IgD-negative memory B cell (primary cell): ENCODE data around the gene VEGFB. TPM values are rescaled to one million over a fixed set of nuclear protein-coding genes. Genes with fewer than 3 reads are reported as not detected.

Source experiments
- H3K27ac Mint-ChIP-seq, 3 donors: one replicate each; pipeline ENCODE4 v1.8.0; 2020 to 2022; ENCODE audit warnings: mild to moderate bottlenecking in 3 of 3, mixed read lengths in 3 of 3, moderate library complexity in 1 of 3
- H3K27me3 Mint-ChIP-seq: one replicate; pipeline ENCODE4 v1.8.0; 2021; ENCODE audit warnings: mixed read lengths
- H3K36me3 Mint-ChIP-seq: one replicate; pipeline ENCODE4 v1.8.0; 2020; ENCODE audit warnings: mild to moderate bottlenecking, mixed read lengths
- H3K4me1 Mint-ChIP-seq, 3 donors: one replicate each; pipeline ENCODE4 v1.8.0; 2020 to 2022; ENCODE audit warnings: mixed read lengths in 3 of 3, mild to moderate bottlenecking in 1 of 3
- H3K4me3 Mint-ChIP-seq, 4 donors: one replicate each; pipeline ENCODE4 v1.8.0; 2020 to 2022; ENCODE audit warnings: mild to moderate bottlenecking in 4 of 4, mixed read lengths in 4 of 4, moderate library complexity in 3 of 4
- H3K9me3 Mint-ChIP-seq, 3 donors: one replicate each; pipeline ENCODE4 v1.8.0; 2020 to 2021; ENCODE audit warnings: mixed read lengths in 3 of 3, mild to moderate bottlenecking in 1 of 3
- polyA plus RNA-seq: library from polyadenylated mRNA; unstranded; fragments of 300-500 nt; fragmentation: Illumina TruSeq; gene quantifications from one replicate; pipeline ENCODE4 v1.2.3, GENCODE V29; 2021

The VEGFB gene
- polyA plus RNA-seq, 1 donor from 2014 or later: 34.8 TPM

- peaks cover 2% of the 10 kb centered on the region for H3K36me3 Mint-ChIP-seq
- no peaks in the 10 kb centered on the region for H3K27me3 Mint-ChIP-seq
- H3K4me1 Mint-ChIP-seq: peaks cover 0 to 9% (median 7%) of the 10 kb centered on the region in 3 donors
- H3K27ac Mint-ChIP-seq: no peak overlapping the region
- H3K4me3 Mint-ChIP-seq: peak overlapping the region in 1 of 4 donors; percentile 43
- H3K9me3 Mint-ChIP-seq: no peaks in the 10 kb centered on the region
Measured at GRCh38 chr11:64263021-64263946, 28.9 kb downstream of the VEGFB start.

- Mint-ChIP-seq H3K36me3 (peaks cover 2% of the 10 kb centered on the region), H3K27ac (no peak overlapping the region), H3K27me3 (no peaks in the 10 kb centered on the region), H3K4me3 (no peak overlapping the region), H3K4me1 (peaks cover 3 to 12% (median 10%) of the 10 kb centered on the region in 3 donors), H3K9me3 (no peaks in the 10 kb centered on the region)
Measured at GRCh38 chr11:64263947-64264317, 29.5 kb downstream of the VEGFB start.

- H3K36me3 Mint-ChIP-seq: peaks cover 3% of the 10 kb centered on the region
- H3K4me3 Mint-ChIP-seq: no peak overlapping the region
- H3K9me3 Mint-ChIP-seq: no peaks in the 10 kb centered on the region
- no peak overlapping the region for H3K27ac Mint-ChIP-seq
- H3K4me1 Mint-ChIP-seq: peaks cover 7 to 14% (median 9%) of the 10 kb centered on the region in 3 donors
- H3K27me3 Mint-ChIP-seq: no peaks in the 10 kb centered on the region
Measured at GRCh38 chr11:64264371-64264852, 30.0 kb downstream of the VEGFB start.

- peak overlapping the region in 1 of 3 donors; percentile 32 for H3K27ac Mint-ChIP-seq
- no peaks in the 10 kb centered on the region for H3K27me3 Mint-ChIP-seq
- peaks cover 3% of the 10 kb centered on the region for H3K36me3 Mint-ChIP-seq
- H3K9me3 Mint-ChIP-seq: no peaks in the 10 kb centered on the region
- H3K4me1 Mint-ChIP-seq: peaks cover 9 to 13% (median 12%) of the 10 kb centered on the region in 3 donors
- H3K4me3 Mint-ChIP-seq: peak overlapping the region in 2 of 4 donors; percentile 25 to 43
Measured at GRCh38 chr11:64265176-64266160, 31.1 kb downstream of the VEGFB start.

- H3K4me3 Mint-ChIP-seq: peak overlapping the region in 2 of 4 donors; percentile 43 to 84
Measured at GRCh38 chr11:64266339-64266738, 32.0 kb downstream of the VEGFB start.

GRCh38 chr11:64267207-64267945, 33.0 kb downstream of the VEGFB start:
- H3K27me3 Mint-ChIP-seq: no peaks in the 10 kb centered on the region
- H3K36me3 Mint-ChIP-seq: peaks cover 3% of the 10 kb centered on the region
- H3K9me3 Mint-ChIP-seq: no peaks in the 10 kb centered on the region
- peaks cover 13% of the 10 kb centered on the region in 3 donors for H3K4me1 Mint-ChIP-seq
- peak overlapping the region in 1 of 4 donors; percentile 98 for H3K4me3 Mint-ChIP-seq
- H3K27ac Mint-ChIP-seq: peak overlapping the region in 2 of 3 donors; percentile 62 to 99

More at GRCh38 chr11:64266339-64266738, 32.0 kb downstream of the VEGFB start:
- Mint-ChIP-seq H3K4me1 (peaks cover 9 to 13% (median 12%) of the 10 kb centered on the region in 3 donors), H3K27me3 (no peaks in the 10 kb centered on the region), H3K27ac (peak overlapping the region in 1 of 3 donors; percentile 45), H3K9me3 (no peaks in the 10 kb centered on the region), H3K36me3 (peaks cover 3% of the 10 kb centered on the region)

- Mint-ChIP-seq H3K4me3 (peak overlapping the region; percentile 98 to 100 (median 98)), H3K36me3 (peaks cover 1% of the 10 kb centered on the region), H3K9me3 (no peaks in the 10 kb centered on the region), H3K27ac (peak overlapping the region in 2 of 3 donors; percentile 99), H3K27me3 (no peaks in the 10 kb centered on the region), H3K4me1 (peaks cover 13 to 16% (median 13%) of the 10 kb centered on the region in 3 donors)
Measured at GRCh38 chr11:64268025-64268892, 33.9 kb downstream of the VEGFB start.

- Mint-ChIP-seq H3K27ac (peak overlapping the region; percentile 99), H3K4me3 (peak overlapping the region; percentile 98 to 100 (median 98)), H3K27me3 (no peaks in the 10 kb centered on the region), H3K4me1 (peaks cover 13 to 16% (median 13%) of the 10 kb centered on the region in 3 donors), H3K36me3 (peaks cover 1% of the 10 kb centered on the region), H3K9me3 (no peaks in the 10 kb centered on the region)
Measured at GRCh38 chr11:64268893-64269539, 34.6 kb downstream of the VEGFB start.

GRCh38 chr11:64269540-64270220, 35.3 kb downstream of the VEGFB start:
- H3K27me3 Mint-ChIP-seq: no peaks in the 10 kb centered on the region
- H3K36me3 Mint-ChIP-seq: peaks cover 1% of the 10 kb centered on the region

GRCh38 chr11:64275031-64275800, 40.8 kb downstream of the VEGFB start:
- no peaks in the 10 kb centered on the region for H3K27me3 Mint-ChIP-seq
- H3K9me3 Mint-ChIP-seq: no peaks in the 10 kb centered on the region
- peak overlapping the region in 1 of 4 donors; percentile 23 for H3K4me3 Mint-ChIP-seq
- H3K36me3 Mint-ChIP-seq: peaks cover 2% of the 10 kb centered on the region
- H3K27ac Mint-ChIP-seq: peak overlapping the region in 1 of 3 donors; percentile 71
- H3K4me1 Mint-ChIP-seq: peaks cover 3 to 11% (median 7%) of the 10 kb centered on the region in 3 donors

More at GRCh38 chr11:64269540-64270220, 35.3 kb downstream of the VEGFB start:
- H3K27ac Mint-ChIP-seq: peak overlapping the region; percentile 99
- H3K4me3 Mint-ChIP-seq: peak overlapping the region; percentile 98 to 100 (median 98)
- H3K9me3 Mint-ChIP-seq: no peaks in the 10 kb centered on the region
- peaks cover 13 to 16% (median 13%) of the 10 kb centered on the region in 3 donors for H3K4me1 Mint-ChIP-seq

- peaks cover 2% of the 10 kb centered on the region for H3K36me3 Mint-ChIP-seq
- H3K4me3 Mint-ChIP-seq: no peak overlapping the region
- no peaks in the 10 kb centered on the region for H3K9me3 Mint-ChIP-seq
- no peak overlapping the region for H3K27ac Mint-ChIP-seq
- H3K4me1 Mint-ChIP-seq: peaks cover 0 to 9% (median 6%) of the 10 kb centered on the region in 3 donors
- no peaks in the 10 kb centered on the region for H3K27me3 Mint-ChIP-seq
Measured at GRCh38 chr11:64275841-64276240, 41.5 kb downstream of the VEGFB start.
